NCI-H460 (cell line): ENCODE data around the gene ARL8A. TPM values are rescaled to one million over a fixed set of nuclear protein-coding genes. Genes with fewer than 3 reads are reported as not detected.
"Not testable (repeated sequence)": the region's sequence is repeated elsewhere in the genome, so short reads cannot be mapped to it uniquely, and the experiment has no call there.

ENCODE experiments used
- DNase-seq: peaks from one replicate; pipeline ENCODE4 v3.0.0-alpha.2; 2016; ENCODE audit warnings: low read depth; ENCODE audit errors: extremely low read depth
- polyA plus RNA-seq: library from polyadenylated mRNA; depleted of rRNA; stranded (reverse); fragments of >200 nt; gene quantifications from 2 replicates; pipeline ENCODE4 v1.2.3, GENCODE V29; 2014; cell fraction: nucleus; rRNA removed
- total RNA-seq: library from RNA; depleted of rRNA; stranded (reverse); fragments of >200 nt; shearing (Covaris generic); gene quantifications from 2 replicates; pipeline ENCODE4 v1.2.3, GENCODE V29; 2014; rRNA removed

ARL8A gene
- total RNA-seq, result 43.8 and 46.6 TPM in 2 replicates
- polyA plus RNA-seq, result 16.5 and 44.1 TPM in 2 replicates

DNA sequence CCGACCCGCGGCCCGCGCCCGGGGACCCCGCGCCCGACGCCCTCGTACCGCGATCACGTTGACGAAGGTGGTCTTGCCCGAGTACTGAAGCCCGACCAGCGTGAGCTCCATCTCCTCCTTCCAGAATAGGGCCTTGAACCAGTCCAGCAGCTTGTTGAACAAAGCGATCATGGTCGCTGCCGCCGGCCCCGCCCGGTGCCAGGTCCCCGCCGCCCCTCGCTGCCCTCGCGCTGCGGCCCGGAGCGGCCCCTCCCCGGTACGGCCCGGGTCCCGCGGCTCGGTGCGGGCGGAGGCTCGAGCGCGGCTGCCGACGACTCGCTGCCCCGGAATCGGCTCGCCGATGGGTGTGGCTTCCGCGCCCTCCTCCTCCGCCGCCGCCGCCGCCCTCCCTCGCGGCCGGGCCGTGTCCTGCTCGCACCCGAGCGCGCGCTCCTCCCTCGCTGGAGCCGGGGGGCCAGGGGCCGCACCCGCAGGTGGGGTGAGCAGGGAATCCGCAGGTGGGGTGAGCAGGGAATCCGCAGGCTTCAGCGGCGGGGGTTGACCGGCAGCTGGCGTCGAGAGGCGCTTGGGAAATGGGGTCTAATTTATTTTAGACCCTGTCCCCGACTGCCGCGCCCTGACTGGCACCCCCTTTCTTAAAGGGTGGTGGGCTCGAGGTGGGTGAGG is at the start of gene ARL8A:
Gene ARL8A (minus strand): TSS at position 336 of the 666 bp plus-strand sequence. CDS start 165 bp downstream, at position 171.
- peak; percentile 47 for DNase-seq

GRCh38 chr1:202194328-202194648 is 49.8 kb upstream of the ARL8A start:
- DNase-seq, result no peak

- no peak for DNase-seq
Observed at GRCh38 chr1:202193614-202194327, 49.2 kb upstream of the ARL8A start, which contains the start of gene LGR6. LGR6 (plus strand) TSS chr1:202193799; CDS start chr1:202193990, 191 bp downstream.

GRCh38 chr1:202192770-202193613 is 48.5 kb upstream of the ARL8A start:
- DNase-seq, result peak; percentile 57

DNA sequence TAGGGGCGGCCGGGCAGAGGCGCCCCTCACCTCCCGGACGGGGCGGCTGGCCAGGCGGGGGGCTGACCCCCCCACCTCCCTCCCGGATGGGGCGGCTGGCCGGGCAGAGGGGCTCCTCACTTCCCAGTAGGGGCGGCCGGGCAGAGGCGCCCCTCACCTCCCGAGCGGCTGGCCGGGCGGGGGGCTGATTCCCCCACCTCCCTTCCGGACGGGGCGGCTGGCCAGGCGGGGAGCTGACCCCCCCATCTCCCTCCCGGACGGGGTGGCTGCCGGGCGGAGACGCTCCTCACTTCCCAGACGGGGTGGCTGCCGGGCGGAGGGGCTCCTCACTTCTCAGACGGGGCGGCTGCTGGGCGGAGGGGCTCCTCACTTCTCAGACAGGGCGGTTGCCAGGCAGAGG is 46.9 kb upstream of the ARL8A start:
- not testable (repeated sequence) for DNase-seq

GRCh38 chr1:202189918-202190715 is 45.6 kb upstream of the ARL8A start:
- DNase-seq, result no peak

DNA sequence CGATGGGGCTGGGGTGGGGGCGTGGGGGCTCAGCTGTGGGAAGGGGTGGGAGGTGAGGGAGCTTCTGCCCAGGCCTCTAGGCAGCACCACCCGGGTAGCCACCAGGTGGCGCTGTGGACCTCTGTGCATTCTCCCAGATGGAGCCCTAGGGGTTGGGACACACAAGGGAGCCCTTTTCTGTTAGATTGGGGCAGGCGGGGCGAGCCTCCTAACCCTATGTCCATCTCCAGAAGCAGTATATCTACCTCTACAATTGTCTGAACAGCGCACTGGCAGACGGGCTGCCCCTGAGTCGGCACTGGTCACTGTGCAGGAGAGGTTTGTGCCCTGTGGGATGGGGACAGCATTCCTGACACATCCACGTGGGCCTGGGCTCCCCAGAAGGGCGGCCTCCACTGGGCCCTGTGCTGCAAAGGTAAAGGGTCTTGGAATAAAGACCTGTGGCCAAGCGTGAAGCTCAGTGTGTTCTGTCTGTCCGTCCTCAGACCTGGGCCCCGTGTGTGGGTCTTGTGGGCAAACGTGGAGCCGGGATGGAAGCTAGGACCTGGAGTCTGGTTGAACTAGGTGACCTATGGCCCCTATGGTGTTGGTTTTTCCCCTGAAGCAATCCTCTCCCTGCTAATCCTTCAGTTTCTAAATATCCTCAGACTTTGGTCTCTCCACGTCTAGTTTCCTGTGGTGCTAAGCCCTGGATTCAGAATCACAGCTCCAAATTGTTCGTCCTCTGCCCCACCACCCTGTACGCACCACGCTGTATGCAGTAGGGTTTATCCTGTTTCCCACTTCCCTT is 44.7 kb upstream of the ARL8A start:
- peak; percentile 61 for DNase-seq

DNA sequence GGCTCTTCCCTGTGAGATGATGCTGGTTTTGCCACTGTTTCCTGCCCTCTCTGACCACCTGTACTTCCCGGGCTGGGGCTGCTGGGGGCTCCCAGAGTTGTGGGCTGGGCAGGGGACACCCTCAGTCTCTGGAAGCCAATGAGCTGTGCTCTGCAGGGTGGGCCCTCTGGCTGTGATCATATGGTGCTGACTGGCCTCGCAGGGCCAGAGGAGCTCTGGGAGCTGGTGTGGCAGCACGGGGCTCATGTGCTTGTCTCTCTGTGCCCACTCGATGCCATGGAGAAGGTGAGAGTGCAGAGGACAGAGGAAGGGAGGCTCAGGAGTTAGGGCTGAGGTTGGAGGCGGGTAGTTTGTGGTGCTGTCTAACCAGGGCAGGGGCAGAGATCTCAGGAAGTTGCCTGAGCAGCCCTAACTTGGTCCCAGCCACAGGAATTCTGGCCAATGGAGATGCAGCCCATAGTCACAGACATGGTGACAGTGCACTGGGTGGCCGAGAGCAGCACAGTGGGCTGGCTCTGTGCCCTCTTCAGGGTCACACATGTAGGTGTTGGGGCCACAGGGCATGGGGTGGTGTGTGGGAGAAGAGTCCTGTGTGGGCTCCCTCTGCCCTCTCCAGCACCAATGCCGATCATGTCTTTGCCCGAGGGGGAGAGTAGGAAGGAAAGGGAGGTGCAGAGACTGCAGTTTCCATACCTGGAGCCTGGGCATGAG is 43.3 kb upstream of the ARL8A start:
- DNase-seq, result no peak

DNA sequence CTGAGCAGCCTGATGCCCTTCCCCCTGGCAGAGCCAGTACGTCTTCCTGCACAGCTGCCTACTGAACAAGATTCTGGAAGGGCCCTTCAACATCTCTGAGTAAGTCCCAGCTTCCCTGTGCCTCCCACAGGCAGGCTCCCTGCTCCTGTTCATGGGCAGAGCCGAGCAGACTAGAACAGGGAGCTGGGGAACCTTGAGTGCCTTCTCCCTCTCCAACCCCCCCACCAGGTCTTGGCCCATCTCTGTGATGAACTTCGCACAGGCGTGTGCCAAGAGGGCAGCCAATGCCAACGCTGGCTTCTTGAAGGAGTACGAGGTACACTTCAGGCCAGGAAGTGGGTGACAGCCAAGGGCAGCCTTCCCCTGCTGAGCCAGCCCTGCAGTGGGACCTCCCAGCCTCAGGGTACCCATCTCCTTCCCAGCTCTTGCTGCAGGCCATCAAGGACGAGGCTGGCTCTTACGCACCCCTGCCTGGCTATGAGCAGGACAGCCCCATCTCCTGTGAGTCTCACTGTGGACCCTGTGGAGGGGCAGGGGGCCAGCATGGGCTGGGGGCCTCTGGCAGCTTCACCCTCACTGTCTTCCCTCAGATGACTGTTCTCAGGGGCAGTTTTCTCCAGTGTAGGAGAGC is 42.6 kb upstream of the ARL8A start:
- no peak for DNase-seq

GRCh38 chr1:202186327-202186726 is 41.8 kb upstream of the ARL8A start:
- no peak for DNase-seq

DNA sequence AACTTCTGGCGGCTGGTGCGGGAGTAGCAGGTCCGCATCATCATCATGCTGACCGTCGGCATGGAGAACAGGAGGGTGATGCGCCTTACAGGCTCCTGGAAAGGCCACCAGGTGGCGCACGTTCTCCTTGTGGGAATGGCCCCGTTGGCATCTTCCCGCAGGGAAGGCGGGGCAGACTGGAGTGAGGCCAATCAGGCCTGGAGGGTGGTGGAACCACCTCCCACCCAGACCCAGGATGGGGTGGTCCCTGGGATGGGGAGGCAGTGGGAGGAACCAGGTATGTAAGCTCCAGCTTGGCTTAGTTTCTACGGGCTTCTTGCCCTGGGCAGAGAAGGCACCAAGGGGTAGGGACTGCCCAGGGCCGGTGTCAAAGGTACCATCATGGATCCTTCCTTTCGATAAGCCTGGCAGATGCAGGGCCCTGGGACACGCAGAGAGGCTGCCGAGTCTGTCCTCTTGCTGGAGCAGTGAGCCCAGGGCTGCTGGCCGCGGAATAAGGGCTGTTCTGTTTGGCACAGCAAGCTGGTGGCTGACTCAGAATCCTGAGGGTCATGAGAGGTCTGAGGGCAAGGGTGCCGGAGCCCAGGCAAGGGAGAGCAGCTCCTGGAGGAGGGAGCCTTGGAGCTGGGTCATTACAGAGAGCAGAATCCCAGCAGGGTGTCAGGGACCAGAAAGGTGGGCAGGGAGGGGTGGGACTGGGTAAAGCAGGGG is 40.4 kb upstream of the ARL8A start:
- peak; percentile 89 for DNase-seq

DNA sequence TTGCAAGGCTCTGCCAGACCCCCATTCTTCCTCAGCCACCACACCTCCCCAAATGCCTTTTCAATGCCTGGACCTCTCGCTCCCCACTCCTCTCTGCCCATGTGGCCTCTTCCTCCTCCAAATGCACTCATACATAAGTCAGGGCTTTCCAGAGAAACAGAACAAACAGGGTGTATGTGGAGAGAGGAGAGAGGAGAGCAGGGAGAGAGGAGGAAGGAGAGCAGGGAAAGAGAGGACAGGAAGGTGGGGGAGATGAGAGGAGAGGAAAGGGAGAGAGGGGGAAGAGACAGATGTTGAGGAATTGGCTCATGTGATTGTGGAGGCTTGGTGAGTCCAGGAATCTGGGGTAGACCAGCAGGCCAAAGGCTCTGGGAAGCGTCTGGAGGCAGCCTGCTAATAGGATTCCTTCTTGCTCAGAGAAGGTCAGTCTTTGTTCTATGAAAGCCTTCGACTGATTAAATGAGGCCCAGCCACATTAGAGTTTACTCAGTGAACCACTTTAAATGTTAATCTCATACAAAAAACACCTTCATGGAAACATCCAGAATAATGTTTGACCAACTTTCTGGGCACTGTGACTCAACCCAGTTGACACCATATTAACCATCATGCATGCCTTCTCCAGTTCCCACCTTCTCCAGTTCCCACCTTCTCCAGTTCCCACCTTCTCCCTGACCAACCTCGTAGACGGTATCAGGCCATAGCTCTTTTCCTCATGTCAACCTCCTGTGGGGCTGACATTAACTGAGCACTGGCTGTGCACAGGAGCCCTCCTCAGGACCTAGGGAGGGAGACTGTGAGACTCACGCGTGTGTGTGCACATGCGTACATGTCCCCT is 37.7 kb upstream of the ARL8A start:
- DNase-seq, result no peak

DNA sequence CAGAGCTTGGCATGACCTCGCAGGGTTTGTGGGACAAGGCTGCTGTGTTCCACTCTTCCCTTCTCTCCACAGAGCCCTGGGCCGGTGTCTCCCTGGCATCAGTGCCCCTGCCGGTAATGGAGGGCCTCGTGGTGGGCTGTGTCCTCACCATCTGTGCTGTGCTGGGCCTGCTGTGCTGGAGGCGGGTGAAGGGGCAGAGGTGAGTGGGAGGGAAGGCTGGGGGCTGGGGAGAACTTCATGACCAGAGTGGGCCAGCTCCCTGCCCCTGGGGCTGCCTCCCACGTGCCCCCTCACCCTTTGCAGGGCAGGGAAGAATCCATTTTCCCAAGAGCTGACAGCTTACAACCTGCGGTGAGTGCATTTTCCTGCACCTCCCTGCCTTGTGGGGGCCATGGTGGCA is 37.0 kb upstream of the ARL8A start:
- DNase-seq, result no peak

GRCh38 chr1:202180751-202181139 is 36.2 kb upstream of the ARL8A start:
- not testable (repeated sequence) for DNase-seq

GRCh38 chr1:202179828-202180750 is 35.6 kb upstream of the ARL8A start:
- DNase-seq, result no peak
